ENCODE results near the gene NFIA. TPM values are rescaled to one million over a fixed set of nuclear protein-coding genes. Genes with fewer than 3 reads are reported as not detected.

The NFIA gene
- total and polyA plus RNA-seq, 2 of the 13 experiments (the other 11 are each of a cell fraction or from before 2014, with no cell fraction given), result 14.7 to 28.5 TPM

DNA sequence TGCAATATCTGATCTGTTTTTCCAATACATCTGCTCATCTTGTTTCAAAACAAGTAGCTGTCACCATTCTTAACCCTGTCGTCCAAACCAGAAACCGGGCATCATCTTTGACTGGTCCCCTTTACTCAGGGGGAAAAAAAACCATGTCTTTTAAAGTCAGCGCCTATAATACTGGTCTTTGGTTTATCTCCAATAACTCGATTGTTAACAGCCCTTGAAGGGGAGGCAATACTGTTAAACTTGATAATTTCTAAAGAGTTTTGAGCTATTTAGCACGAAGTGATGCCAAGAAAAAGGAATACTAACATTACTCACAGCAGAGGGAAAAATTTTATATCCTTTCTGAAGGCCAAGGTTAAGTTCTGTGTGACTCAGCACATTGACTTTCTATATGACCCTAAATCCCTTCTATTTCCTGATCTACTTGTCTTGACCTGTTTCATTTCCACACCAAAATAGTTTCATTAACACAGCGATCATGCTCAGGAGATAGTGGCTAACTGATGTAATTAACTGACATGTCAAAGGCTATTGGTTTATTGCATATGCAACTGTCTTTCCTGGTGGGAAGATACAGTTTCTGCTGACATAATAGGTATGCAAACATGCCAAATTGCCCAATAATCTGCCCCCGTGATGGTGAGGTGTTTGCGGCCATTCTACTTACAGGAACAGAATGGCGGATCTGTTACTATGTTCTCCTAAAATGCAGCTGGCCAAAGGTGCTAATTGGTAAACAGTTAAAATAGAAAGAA is 59.1 kb downstream of the NFIA start (continued):
- TF ChIP-seq ZNF230 (CRISPR knock-in tag; IDR thresholded peaks at IDR 0.05) (no peak), FOXA1 (IDR thresholded peaks at IDR 0.05) (no peak), FOXA1 (CRISPR knock-in tag; IDR thresholded peaks at IDR 0.05) (peak; percentile 40; the same call in 1 of the 2 replicates), FOXA3 (CRISPR knock-in tag; IDR thresholded peaks at IDR 0.05) (no peak; the same call in 1 of the 2 replicates), RFX3 (CRISPR knock-in tag; IDR thresholded peaks at IDR 0.05) (no peak), TERF1 (CRISPR knock-in tag; IDR thresholded peaks at IDR 0.05) (no peak), RFXANK (CRISPR knock-in tag; IDR thresholded peaks at IDR 0.05) (no peak), HOXA9 (CRISPR knock-in tag; IDR thresholded peaks at IDR 0.05; ENCODE audit: borderline replicate concordance) (no peak), SP1 (IDR thresholded peaks at IDR 0.05) (no peak), SP1 (CRISPR knock-in tag; IDR thresholded peaks at IDR 0.05) (no peak), ZNF615 (CRISPR knock-in tag; IDR thresholded peaks at IDR 0.05; ENCODE audit: borderline replicate concordance) (no peak), PHF5A (CRISPR knock-in tag; IDR thresholded peaks at IDR 0.05; ENCODE audit: low read depth, unreplicated experiment) (no peak), ZNF678 (CRISPR knock-in tag; IDR thresholded peaks at IDR 0.05) (no peak), ZHX2 (IDR thresholded peaks at IDR 0.05; ENCODE audit: low read depth) (no peak), ZHX2 (CRISPR knock-in tag; IDR thresholded peaks at IDR 0.05; ENCODE audit: borderline replicate concordance) (no peak), CEBPB (IDR thresholded peaks at IDR 0.05; ENCODE audit: borderline replicate concordance, low read depth, low read length) (peak; percentile 77), ZUFSP (CRISPR knock-in tag; IDR thresholded peaks at IDR 0.05; ENCODE audit: borderline replicate concordance) (no peak), ZNF225 (CRISPR knock-in tag; IDR thresholded peaks at IDR 0.05) (no peak), ZNF205 (CRISPR knock-in tag; IDR thresholded peaks at IDR 0.05) (no peak)
- TF ChIP-seq, protein P1, sequence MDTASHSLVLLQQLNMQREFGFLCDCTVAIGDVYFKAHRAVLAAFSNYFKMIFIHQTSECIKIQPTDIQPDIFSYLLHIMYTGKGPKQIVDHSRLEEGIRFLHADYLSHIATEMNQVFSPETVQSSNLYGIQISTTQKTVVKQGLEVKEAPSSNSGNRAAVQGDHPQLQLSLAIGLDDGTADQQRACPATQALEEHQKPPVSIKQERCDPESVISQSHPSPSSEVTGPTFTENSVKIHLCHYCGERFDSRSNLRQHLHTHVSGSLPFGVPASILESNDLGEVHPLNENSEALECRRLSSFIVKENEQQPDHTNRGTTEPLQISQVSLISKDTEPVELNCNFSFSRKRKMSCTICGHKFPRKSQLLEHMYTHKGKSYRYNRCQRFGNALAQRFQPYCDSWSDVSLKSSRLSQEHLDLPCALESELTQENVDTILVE (CRISPR knock-in tag; IDR thresholded peaks at IDR 0.05), result no peak
